ENCODE data around the gene PRUNE2.

GRCh38 chr9:76810377-76810957, 95.4 kb downstream of the PRUNE2 start:
- TF ChIP-seq RAD21 (IDR thresholded peaks at IDR 0.05) (peak; percentile 82 to 89), YY1 (IDR thresholded peaks at IDR 0.05) (no peak), HNF4A (conservative IDR thresholded peaks at IDR 0.05) (no peak), CTCF (IDR thresholded peaks at IDR 0.05; ENCODE audit: low read depth, low read length, missing input control) (peak; percentile 65), REST (IDR thresholded peaks at IDR 0.05) (no peak), MAX (IDR thresholded peaks at IDR 0.05) (no peak), ATF3 (IDR thresholded peaks at IDR 0.05) (no peak)
